ENCODE data around the gene APP. TPM values are rescaled to one million over a fixed set of nuclear protein-coding genes. Genes with fewer than 3 reads are reported as not detected.

APP gene
- total and polyA plus RNA-seq, 2 of the 13 experiments (the other 11 are each of a cell fraction or from before 2014, with no cell fraction given): 70.6 to 262 TPM

GRCh38 chr21:26003404-26003803 lies 167.2 kb downstream of the APP start:
- ATAC-seq (no peak), DNase-seq (ENCODE audit: low spot score) (no peak), FAIRE-seq (no peak)
- Histone ChIP-seq H3K79me2 (ENCODE audit: insufficient read depth, low read length) (no peaks in the 10 kb centered on the region), H4K20me1 (ENCODE audit: insufficient read depth, low read length) (no peaks in the 10 kb centered on the region), H3K9ac (ENCODE audit: insufficient read depth, low read depth, low read length) (no peak overlapping the region), H3K27ac (ENCODE audit: extremely low read length, insufficient read depth, low read length) (no peak overlapping the region), H3K4me2 (ENCODE audit: low read depth, low read length) (no peak overlapping the region), H2AFZ (ENCODE audit: low read length) (no peak overlapping the region), H3K9me3 (ENCODE audit: low read length) (no peaks in the 10 kb centered on the region), H3K4me3 (replicated peaks in 1 of 3; ENCODE audit: insufficient read depth in 1 of 3, low read depth in 2 of 3, low read length in 3 of 3) (no peak overlapping the region), H3K36me3 (replicated peaks in 1 of 2; ENCODE audit: control insufficient read depth in 1 of 2, insufficient read depth in 2 of 2, low read length in 2 of 2) (no peaks in the 10 kb centered on the region; a peak in 1 of 5 replicates), H3K4me1 (ENCODE audit: insufficient read depth, low read length) (peaks cover 13% of the 10 kb centered on the region), H3K27me3 (ENCODE audit: control insufficient read depth in 1 of 2, insufficient read depth in 2 of 2, low read length in 2 of 2) (no peaks in the 10 kb centered on the region)
- ChIA-PET POLR2A (no interaction called here), CTCF (ENCODE audit: low intra/inter-chr PET ratio, low total read pairs) (no interaction called here)
- TF ChIP-seq ZNF256 (CRISPR knock-in tag; conservative IDR thresholded peaks at IDR 0.05) (no peak), ETV6 (CRISPR knock-in tag; conservative IDR thresholded peaks at IDR 0.05) (no peak), ZKSCAN8 (CRISPR knock-in tag; IDR thresholded peaks at IDR 0.05; ENCODE audit: borderline replicate concordance) (no peak), NCOA5 (CRISPR knock-in tag; IDR thresholded peaks at IDR 0.05) (no peak), MED8 (CRISPR knock-in tag; IDR thresholded peaks at IDR 0.05; ENCODE audit: insufficient replicate concordance) (no peak), SMAD1 (CRISPR knock-in tag; IDR thresholded peaks at IDR 0.05; ENCODE audit: borderline replicate concordance, low read depth) (no peak), ZNF567 (CRISPR knock-in tag; IDR thresholded peaks at IDR 0.05; ENCODE audit: borderline replicate concordance) (no peak), IKZF1 (IDR thresholded peaks at IDR 0.05) (no peak), ZBTB1 (CRISPR knock-in tag; IDR thresholded peaks at IDR 0.05; ENCODE audit: borderline replicate concordance) (no peak), GTF2F1 (IDR thresholded peaks at IDR 0.05; ENCODE audit: low read length) (no peak), RAD21 (CRISPR knock-in tag; IDR thresholded peaks at IDR 0.05) (no peak), IRX3 (CRISPR knock-in tag; IDR thresholded peaks at IDR 0.05; ENCODE audit: borderline replicate concordance, low read depth) (no peak)
- TF ChIP-seq, protein P1, sequence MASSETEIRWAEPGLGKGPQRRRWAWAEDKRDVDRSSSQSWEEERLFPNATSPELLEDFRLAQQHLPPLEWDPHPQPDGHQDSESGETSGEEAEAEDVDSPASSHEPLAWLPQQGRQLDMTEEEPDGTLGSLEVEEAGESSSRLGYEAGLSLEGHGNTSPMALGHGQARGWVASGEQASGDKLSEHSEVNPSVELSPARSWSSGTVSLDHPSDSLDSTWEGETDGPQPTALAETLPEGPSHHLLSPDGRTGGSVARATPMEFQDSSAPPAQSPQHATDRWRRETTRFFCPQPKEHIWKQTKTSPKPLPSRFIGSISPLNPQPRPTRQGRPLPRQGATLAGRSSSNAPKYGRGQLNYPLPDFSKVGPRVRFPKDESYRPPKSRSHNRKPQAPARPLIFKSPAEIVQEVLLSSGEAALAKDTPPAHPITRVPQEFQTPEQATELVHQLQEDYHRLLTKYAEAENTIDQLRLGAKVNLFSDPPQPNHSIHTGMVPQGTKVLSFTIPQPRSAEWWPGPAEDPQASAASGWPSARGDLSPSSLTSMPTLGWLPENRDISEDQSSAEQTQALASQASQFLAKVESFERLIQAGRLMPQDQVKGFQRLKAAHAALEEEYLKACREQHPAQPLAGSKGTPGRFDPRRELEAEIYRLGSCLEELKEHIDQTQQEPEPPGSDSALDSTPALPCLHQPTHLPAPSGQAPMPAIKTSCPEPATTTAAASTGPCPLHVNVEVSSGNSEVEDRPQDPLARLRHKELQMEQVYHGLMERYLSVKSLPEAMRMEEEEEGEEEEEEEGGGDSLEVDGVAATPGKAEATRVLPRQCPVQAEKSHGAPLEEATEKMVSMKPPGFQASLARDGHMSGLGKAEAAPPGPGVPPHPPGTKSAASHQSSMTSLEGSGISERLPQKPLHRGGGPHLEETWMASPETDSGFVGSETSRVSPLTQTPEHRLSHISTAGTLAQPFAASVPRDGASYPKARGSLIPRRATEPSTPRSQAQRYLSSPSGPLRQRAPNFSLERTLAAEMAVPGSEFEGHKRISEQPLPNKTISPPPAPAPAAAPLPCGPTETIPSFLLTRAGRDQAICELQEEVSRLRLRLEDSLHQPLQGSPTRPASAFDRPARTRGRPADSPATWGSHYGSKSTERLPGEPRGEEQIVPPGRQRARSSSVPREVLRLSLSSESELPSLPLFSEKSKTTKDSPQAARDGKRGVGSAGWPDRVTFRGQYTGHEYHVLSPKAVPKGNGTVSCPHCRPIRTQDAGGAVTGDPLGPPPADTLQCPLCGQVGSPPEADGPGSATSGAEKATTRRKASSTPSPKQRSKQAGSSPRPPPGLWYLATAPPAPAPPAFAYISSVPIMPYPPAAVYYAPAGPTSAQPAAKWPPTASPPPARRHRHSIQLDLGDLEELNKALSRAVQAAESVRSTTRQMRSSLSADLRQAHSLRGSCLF (CRISPR knock-in tag; IDR thresholded peaks at IDR 0.05; ENCODE audit: borderline replicate concordance): no peak
- TF ChIP-seq, protein P2, sequence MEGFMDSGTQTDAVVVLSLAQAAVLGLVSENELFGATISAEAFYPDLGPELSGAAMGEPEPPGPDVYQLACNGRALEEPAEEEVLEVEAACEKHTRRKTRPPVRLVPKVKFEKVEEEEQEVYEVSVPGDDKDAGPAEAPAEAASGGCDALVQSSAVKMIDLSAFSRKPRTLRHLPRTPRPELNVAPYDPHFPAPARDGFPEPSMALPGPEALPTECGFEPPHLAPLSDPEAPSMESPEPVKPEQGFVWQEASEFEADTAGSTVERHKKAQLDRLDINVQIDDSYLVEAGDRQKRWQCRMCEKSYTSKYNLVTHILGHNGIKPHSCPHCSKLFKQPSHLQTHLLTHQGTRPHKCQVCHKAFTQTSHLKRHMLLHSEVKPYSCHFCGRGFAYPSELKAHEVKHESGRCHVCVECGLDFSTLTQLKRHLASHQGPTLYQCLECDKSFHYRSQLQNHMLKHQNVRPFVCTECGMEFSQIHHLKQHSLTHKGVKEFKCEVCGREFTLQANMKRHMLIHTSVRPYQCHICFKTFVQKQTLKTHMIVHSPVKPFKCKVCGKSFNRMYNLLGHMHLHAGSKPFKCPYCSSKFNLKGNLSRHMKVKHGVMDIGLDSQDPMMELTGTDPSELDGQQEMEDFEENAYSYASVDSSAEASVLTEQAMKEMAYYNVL (CRISPR knock-in tag; IDR thresholded peaks at IDR 0.05; ENCODE audit: borderline replicate concordance): no peak
- in situ Hi-C loops (cut with HindIII; ENCODE audit: extremely low pct_ligation_motif_present, low pct_unique_long_range_greater_than_20kb) (no loop called here), intact Hi-C loops (cut with micrococcal nuclease; ENCODE audit: unreplicated experiment) (no loop called here)
- WGBS (ENCODE audit: low lambda C conversion rate): 57% methylated on average over 4 of the region's 4 CpGs
- no TSS peak for BruUV-seq (replicated peaks)

Measured in HepG2 (cell line).